GM21360 (cell line): Measurements from ENCODE around the gene EDC3.
"Not testable (repeated sequence)": the region's sequence is repeated elsewhere in the genome, so short reads cannot be mapped to it uniquely, and the experiment has no call there.

Experiments used
- ATAC-seq: cut with Tn5 transposase; IDR thresholded peaks from one replicate; pipeline ENCODE4 v1.9.1; 2021; ENCODE audit warnings: mild to moderate bottlenecking, moderate library complexity; ENCODE audit not compliant: unreplicated experiment

EDC3 gene

DNA sequence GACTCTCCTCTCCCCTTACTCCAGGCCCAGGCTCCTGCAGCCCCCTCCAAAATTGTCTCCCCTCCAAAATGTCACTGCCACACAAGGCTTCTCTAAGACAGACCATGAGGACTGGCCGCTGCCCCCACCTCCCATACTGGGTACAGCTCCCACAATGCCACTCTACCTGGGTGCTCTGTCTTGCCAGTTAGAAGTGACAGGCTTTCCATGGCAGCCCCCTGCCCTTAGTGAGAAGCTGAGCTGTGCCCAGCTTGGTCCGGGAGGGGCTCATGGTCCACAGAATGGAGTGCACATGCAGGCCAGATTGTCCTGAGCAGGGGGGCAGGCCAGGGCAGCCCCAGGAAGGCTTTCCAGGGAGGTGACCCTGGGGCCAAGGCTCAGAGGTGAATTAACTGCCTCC is 83.1 kb downstream of the EDC3 start:
- no peak for ATAC-seq

DNA sequence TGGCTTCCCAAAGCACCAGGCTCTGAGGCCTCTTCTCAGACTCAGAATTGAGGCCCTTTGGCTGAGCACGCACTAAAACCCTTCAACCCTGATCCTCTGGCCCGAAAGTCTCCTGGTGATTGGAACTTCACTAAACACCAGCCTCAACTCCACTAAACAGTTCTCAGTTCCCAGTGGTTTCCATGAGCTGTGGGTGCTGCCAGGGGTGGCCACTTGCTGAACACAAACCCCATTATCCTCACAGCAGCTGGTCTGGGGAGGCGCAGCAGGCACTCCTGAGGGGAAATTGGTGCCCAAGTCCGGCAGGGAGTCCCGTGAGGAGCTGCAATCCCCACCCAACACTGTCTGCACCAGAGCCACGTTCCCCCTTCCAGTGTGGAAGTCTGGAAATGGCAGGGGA is 84.0 kb downstream of the EDC3 start:
- ATAC-seq = no peak

DNA sequence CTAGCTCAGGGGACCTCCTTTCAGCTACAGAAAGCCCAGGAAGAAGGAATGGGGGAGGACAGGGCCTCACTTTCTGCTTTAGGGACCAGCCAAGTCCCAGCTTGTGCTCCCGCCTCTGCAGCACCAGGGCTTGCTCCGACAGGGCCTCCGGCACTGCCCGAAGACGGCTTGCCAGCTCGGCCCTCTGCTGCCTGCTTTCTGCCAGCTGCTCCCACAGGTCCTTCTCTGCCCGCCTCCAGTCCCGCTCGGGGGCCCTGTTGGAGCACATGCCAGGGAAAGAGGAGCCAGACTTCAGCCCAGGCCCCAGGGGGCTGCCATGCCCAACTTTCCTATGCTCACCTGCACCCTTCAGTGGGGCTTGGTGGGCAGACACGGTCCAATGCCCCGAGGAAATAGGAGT is 84.5 kb downstream of the EDC3 start:
- no peak for ATAC-seq

DNA sequence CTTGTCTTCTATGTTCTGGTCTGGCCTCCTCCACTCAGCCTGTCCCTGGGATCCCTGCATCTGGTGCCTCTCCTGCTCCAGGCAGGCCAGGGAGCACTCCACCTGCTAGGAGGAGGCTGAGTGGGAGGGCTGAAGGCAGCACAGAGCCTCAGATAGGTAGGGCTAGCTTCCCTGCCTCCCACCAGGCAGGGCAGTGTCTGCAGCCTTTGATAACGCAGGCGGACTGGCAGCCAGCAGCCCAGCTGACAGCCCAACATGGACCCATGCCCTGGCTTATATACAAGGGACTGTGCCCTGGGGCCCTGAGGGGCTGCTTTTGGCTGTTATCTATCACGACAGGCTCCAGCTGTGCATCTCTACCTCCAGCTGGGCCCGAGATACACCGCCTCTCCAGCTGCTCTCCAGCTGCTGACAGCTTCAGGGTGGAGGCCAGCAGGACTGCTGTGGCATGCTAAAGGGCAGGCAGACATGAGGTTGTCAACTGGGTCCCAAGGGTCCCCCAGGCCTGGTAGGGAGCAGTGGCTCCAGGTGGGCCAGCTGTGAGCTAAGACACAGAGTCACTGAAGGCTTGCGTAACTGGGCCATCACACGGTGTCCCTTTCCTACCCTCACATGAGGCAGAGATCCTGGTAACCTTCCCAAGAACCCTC is 85.4 kb downstream of the EDC3 start:
- no peak for ATAC-seq

DNA sequence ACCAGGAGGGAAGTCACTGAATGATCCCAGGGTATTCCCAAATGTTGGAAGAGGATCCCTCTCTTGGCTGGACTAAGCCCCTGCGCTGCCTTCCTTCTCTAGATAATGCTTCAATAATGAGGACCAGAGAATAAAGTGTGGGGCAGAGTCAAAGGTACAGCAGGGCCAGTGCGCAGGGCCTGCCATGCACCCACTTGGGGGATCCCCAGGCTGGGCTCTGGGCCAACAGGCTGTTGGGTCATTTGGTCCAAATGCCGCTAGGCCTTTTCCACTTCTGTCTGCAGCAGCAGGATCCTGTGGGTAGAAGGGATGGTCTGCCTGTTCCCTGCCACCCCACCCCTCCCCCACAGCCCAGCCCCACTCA is 85.9 kb downstream of the EDC3 start:
- ATAC-seq = no peak

DNA sequence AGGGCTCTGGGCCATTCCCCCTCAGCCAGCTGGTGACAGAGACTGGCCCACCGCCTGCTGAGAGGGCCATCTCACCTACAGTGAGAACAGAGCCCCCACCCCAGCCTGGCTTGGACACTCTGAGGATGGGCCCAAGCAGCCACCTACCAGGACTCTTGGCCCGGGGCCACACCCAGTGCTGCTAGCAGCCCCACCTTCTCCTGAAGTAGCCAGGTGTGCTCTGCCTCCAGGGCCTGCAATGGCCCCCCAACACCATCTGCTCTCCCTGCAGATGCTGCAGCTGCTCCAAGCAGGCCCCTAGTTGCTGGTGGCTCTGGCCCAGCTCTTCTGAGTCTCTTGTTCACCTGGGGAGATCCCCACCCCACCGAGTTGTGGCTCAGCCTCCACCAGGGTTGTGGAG is 87.0 kb downstream of the EDC3 start:
- no peak for ATAC-seq

DNA sequence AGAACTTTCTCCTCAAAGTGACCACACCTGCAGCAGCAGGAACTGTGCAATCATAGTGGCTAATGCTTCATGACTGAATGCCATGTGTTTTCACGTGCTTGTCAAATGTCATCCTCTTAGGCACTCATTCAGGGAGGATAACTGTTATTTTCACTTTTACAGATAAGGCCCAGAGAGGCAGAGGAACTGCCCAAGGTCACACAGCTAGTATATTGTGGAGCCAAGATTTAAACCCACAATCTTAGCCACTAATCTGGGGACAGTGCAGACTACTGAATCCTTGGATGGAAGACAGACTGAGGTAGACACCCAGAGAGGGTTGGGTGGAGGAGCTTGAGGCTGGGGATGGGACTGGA is 90.1 kb downstream of the EDC3 start:
- ATAC-seq = no peak

DNA sequence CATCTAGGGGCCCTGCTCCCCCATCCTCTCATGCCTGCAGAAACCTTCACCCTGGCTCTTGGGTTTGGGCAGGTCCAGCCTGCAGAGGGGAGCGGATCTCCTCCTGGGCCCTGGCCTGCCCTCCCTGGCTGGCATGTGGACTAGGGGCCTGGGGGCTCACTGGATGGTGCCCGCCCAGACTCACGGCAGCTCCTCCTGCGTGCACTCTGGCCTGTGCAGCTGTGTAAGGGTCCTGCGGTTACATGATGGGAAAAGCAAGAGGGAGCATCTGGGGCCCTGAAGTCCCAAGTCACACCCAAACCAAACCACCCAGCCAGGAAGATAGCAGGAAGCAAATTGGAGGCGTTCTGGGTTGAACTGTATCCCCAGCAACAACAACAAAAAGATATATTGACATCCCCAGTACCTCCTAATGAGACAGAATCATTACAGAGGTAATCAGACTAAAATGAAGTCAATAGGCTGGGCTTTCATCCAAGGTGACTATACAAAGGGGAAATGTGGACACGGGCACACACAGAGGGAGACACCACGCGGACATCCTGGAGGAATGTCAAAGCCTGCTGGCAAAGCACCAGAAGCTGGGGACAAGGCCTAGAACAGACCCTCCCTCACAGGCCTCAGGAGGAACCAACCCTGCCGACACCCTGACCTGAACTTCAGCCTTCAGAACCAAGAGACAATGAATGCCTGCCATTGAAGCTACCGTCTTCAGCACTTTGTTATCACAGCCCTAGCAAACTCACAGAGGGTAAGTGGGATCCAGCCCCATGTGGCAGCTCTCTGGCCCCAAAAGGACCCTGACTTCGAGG is 90.6 kb downstream of the EDC3 start:
- ATAC-seq = no peak

DNA sequence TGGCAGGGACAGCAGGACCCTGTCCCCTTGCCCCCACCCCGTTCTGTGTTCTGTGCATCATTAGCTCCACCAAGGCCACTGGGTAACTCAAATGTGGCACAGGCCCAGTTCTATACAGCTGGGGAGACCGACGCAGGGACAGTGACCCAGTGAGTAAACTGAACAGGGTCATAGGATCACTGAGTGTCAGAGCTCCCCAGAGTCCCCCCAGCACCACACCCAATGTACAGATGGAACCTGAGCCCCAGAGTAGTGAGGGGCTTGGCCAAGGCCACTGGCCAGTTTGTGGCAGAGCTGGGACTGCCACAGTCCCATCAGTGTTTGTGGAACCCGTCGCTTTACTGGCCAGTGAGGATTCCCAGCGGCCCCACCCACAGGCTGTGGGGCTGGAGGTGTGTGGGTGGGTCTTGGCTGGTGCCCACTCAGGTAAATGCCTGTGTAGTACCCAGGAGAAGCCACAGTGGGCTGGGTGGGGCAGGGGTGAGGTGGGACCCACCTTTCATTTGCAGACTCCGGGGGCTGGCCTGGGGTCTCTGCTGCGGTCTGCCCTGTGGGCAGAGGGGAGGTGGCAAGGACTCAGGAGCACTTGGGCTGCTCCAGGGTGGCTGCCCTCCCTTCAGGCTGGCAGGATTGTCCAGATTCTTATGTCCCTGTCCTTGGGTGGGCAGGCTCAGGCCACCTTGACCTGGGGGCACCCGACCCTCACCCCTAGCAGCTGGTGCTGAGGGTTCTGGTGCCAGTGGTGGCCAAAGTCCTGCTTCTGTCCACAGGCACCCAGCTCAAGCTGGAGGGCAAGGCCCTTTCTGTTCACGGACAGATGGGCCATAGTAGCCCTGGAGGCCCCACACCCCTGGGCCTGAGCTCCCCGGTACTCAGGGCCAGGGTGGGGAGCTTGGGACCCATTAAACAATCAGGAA is 91.8 kb downstream of the EDC3 start:
- ATAC-seq = no peak

DNA sequence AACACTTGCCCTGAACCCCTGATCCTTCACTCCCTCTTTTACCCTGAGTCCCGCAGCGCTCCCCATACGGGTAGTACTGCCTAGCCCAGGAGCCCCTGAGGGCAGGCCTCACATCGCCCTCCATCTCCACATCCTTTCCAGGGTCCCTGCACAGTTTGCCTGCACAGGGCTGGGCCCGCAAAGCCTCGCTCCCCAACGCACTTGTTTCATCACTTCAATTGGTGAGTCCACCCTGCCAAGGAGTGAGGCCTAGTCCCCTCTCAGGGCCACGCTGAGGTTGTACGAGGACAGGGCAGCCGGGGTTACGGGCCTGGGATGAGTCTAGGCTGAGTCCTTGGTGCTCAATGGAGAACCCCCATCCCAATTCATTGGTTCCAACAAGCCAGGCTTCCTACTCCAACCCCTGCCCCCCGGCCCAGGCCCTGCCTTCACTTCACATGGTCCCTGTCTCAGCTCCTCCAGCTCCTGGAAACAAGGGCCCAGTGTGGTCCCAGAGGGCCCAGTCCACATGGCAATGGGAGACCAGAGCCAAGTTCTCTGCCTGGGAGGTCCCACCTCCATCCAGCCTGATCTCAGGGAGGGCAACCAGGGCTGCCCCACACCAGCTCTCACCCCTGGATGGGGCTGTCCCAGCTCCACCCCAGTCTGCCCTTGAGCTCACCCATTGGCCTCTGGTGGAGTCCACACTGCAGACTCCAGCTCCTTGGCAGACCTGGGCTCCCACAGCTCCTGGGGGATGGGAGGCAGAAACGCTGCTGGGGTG is 92.6 kb downstream of the EDC3 start:
- no peak for ATAC-seq

DNA sequence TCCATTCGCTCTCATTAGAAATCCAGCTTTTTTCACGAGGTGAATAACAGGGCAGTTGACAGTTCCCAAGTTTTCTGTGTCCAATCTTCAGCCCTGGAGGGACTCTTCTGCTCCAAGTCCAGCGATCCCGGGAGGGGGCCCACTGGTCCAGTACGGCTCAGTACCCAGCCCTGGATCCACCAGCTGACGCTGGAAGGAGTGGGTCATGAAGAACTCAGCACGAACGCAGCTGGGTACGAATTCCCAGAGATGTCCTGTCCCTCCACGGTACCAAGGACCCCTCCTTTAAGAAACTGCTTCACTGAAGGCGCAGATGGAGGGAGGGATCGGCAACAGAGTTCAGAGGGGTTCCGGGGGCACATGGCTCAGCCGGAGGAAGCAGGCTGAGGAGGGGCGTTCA is 96.7 kb downstream of the EDC3 start:
- ATAC-seq = no peak

DNA sequence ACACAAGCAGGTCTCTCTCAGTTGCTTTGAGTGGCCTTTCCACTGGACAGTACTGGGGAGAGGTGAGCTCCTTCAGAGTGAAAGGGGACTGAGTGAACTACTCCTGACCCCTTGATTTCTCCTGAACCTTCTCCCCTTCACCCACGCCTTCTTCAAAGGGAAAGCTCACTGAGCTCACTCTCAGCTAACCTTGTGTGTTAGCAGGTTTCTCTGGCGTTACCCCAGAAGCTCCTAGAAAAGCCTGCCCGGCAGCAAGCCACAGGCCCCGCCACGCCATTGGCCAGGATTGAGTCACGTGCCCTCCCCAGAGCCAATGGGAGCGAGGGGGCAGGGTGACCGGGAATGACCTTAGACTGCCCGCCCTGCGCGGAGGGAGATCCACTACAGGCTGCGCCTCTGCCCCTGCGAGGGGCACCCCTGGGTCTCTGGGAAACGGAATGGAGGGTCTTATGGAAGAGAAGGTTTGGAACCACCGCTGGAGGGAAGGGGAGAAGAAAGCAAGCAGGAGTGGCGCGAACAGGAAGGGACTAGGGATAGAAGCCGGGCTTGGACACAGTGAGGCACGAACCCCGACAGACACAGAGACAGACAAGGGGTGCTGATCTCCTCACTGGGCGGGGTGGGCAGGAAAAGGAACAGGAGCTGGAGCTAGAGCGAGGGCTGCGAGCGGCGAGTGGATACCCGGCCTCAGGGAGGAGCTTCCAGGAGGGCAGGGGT is 97.5 kb downstream of the EDC3 start:
- peak; percentile 84 for ATAC-seq

DNA sequence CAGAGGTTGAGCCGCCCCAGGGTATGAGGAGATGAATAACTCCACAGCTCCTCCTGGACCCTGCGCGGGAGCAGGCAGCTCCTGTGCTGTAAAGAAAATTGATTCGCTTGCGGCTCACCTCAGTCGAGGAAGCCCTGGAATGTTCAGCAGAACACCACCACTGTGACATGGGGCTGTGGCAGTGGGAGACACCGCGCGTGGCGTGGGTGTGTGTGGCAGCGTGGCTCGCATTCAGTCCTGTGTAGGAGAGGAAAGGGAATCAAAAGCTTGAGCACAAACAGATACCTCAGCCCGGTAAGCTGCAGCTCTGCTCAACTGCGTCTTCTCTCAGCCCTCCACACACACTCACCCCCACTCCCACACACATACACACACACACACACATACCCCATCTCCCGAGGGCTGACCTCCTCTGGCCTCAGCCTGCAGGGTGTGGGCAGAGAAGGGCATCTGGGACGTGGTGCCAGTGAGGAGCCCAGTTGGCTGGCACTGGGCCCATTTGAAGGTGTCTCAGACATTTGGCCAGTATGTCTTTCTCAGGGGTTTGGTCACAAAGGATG is 98.6 kb downstream of the EDC3 start:
- ATAC-seq = not testable (repeated sequence)

DNA sequence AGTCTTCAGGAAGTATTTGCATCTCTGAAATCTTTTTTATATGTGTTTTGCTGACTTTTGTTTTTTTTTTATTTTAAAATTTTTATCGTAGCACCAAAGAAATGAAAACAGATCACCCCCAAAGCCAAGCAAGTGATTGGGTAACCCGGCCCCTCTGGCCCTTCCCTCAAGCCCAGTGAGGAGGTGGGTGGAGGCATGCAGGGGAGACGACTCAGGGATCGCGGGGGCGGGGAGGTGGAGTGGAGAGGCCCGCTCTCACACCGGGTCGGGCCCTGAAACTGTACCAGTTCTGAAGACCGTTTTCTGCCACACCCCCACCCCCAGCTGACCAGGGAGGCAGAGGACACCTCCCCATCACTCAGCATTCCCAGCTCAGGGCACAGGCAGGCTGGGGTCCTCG is 99.1 kb downstream of the EDC3 start:
- not testable (repeated sequence) for ATAC-seq

DNA sequence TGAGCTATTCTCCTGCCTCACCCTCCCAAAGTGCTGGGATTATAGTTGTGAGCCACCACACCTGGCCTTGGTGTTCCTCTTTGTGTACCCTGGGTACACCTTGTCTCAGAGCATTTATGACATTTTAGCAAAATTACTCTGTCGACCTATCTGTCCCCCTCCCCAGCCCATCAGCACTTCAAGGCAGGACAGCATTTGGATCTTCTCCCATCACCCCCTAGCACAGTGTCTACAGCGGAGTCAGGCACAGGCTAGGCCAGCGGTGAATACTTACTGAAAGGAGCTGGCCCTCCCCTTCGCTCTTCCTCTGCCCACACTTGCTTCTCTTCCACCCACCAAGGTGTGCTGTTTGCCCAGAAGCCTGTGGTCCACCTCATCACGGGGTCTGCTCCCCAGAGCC is 100.6 kb downstream of the EDC3 start:
- no peak for ATAC-seq

DNA sequence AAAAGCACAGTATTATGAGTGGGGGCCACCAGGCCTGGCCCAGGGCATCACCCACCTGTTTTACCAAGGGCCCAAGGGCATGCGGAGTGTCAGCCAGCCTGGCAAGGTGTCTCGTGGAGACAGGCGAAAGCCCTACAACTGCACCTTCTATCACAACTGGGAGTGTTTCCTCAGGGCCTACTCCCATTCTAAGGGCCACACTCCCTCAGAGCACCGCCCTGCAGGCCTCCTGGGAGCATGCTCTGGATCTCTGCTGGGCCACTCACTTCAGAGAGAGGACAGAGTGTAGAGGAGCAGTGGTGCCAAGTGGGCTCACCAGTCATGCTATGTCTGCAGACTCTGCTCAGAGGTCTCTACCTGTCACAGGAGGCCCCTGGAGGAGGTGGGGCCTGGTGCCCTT is 101.4 kb downstream of the EDC3 start:
- no peak for ATAC-seq

DNA sequence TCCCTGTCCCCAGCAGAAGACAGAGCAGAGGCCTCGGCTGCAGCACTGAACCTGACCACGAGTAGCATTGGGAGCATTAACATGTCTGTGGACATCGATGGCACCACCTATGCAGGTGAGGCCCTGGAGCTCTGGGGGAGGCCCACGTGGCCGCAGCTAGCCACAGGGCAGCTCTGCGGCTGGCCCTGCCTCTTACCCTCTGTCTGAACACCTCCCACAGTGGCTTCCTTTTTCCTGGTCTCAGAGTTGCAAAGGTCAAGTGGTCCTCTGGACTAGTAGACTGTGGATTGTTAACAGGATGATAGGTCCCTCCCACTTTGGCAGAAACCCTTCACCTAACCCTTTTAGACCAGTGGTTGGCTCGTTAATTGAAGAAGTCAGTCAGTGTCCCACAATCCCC is 102.7 kb downstream of the EDC3 start:
- no peak for ATAC-seq

DNA sequence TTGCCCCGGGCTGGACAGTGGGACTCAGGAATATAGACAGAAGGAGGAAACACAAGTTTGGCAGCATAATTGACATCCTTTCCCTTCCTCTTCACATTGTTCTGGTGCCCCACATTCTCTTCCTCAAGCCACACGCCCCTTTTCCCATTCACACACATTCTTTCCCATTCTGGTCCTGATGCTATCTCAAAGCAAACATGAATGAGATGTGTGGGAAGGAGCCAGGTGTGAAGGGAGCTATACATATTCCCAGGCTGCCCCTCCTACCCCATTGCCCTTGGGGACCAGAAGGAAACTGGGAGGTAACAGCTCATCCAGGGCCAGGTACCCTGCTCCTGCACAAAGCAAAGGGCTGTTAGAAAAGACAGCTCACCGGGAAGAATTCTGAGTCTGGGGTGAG is 103.6 kb downstream of the EDC3 start:
- ATAC-seq = no peak

DNA sequence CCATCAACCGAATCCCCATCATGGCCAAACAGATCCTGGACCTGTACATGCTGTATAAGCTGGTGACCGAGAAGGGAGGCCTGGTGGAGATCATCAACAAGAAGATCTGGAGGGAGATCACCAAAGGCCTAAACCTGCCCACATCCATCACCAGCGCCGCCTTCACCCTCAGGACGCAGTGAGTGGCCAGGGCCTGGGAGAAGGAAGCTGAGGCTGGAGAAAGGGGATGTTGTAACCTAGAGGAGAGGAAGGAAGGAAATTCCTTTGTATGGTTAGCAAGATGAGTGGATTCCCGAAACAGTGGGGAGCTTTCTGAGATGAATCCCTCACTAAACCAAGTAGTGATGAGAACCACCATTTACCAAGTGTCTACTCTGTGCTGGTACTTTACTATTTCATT is 106.0 kb downstream of the EDC3 start:
- ATAC-seq = no peak

DNA sequence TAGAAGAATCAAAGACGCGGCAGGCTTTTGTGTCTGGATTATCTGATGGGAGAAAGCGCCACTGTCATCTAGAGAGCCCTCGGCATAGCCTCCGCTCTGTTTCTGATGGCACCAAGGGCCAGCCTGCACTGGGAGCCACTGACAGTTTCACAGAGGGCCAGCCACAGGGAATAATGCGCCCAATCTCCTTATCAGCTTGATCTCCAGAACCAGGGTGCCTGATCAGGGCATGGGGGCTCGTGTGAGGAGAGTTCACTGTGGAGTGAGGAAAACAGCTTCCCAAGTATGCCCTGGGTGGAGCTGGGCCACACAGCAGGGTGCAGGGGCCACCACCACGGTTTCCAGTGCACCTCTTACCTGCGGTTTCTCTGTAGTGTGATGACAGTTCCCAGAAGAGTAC is 110.0 kb downstream of the EDC3 start:
- ATAC-seq = no peak
